Uterus (tissue), 2 donors: ENCODE data around the gene UBE2O.

Experiments used
- POLR2A ChIP-seq, 2 donors: fragments of 450-650 bp; IDR thresholded peaks; one replicate each; pipeline ENCODE4 v1.6.1; 2016; ENCODE audit warnings: antibody characterized with exemption in 2 of 2, mild to moderate bottlenecking in 1 of 2, moderate library complexity in 1 of 2
- TF ChIP-seq, protein P1 (sequence below), 4 experiments: fragments of 200-600 bp in 2 of 4; fragments of 450-650 bp in 2 of 4; sonication (generic) in 2 of 4; IDR thresholded peaks; one replicate each; pipeline ENCODE4 v1.5.1; 2016 to 2019; ENCODE audit warnings: antibody characterized with exemption in 4 of 4, mild to moderate bottlenecking in 2 of 4, moderate library complexity in 1 of 4

DNA sequence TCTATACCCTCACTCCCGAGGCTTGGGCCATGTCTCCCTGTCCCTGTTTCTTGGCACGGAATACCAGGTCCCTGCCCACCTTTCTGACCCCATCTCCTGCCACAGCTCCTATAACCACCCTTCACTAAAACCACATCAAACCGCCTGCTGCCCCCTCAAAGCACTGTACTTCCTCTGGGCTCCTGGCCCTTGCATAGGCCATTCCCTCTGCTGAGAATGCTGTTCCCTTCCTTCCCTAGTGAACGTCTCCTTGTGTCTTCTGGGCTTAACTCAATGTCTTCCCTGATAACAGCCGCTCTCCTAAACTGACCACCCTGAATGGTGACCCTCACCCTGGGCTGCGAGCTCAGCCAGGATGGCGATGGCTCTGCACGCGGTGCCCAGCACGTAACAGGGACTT, 25.1 kb upstream of the UBE2O start:
- TF ChIP-seq, protein P1, sequence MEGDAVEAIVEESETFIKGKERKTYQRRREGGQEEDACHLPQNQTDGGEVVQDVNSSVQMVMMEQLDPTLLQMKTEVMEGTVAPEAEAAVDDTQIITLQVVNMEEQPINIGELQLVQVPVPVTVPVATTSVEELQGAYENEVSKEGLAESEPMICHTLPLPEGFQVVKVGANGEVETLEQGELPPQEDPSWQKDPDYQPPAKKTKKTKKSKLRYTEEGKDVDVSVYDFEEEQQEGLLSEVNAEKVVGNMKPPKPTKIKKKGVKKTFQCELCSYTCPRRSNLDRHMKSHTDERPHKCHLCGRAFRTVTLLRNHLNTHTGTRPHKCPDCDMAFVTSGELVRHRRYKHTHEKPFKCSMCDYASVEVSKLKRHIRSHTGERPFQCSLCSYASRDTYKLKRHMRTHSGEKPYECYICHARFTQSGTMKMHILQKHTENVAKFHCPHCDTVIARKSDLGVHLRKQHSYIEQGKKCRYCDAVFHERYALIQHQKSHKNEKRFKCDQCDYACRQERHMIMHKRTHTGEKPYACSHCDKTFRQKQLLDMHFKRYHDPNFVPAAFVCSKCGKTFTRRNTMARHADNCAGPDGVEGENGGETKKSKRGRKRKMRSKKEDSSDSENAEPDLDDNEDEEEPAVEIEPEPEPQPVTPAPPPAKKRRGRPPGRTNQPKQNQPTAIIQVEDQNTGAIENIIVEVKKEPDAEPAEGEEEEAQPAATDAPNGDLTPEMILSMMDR (IDR thresholded peaks at IDR 0.05) = no peak
- no peak for TF ChIP-seq POLR2A (IDR thresholded peaks at IDR 0.05)
